Fibroblast of pulmonary artery (primary cell): Measurements from ENCODE around the gene AMPD2.
A peak's percentile ranks its signal among the peaks of the same experiment; 100 is the strongest.

Experiments
- DNase-seq: peaks from one replicate; pipeline ENCODE4 v3.0.0-alpha.2; 2010; ENCODE audit warnings: low read depth
- H3K4me3 ChIP-seq: replicated peaks from 2 replicates; pipeline ENCODE4 v1.5.1; 2011; ENCODE audit warnings: low read depth, mild to moderate bottlenecking, control low read depth, low read length, moderate library complexity
- TF ChIP-seq, protein P1 (sequence below): IDR thresholded peaks from 2 replicates; pipeline ENCODE4 v1.5.1; 2011; ENCODE audit warnings: mild to moderate bottlenecking, control low read depth, low read length, inconsistent platforms; ENCODE audit errors: missing control alignments

AMPD2 gene

DNA sequence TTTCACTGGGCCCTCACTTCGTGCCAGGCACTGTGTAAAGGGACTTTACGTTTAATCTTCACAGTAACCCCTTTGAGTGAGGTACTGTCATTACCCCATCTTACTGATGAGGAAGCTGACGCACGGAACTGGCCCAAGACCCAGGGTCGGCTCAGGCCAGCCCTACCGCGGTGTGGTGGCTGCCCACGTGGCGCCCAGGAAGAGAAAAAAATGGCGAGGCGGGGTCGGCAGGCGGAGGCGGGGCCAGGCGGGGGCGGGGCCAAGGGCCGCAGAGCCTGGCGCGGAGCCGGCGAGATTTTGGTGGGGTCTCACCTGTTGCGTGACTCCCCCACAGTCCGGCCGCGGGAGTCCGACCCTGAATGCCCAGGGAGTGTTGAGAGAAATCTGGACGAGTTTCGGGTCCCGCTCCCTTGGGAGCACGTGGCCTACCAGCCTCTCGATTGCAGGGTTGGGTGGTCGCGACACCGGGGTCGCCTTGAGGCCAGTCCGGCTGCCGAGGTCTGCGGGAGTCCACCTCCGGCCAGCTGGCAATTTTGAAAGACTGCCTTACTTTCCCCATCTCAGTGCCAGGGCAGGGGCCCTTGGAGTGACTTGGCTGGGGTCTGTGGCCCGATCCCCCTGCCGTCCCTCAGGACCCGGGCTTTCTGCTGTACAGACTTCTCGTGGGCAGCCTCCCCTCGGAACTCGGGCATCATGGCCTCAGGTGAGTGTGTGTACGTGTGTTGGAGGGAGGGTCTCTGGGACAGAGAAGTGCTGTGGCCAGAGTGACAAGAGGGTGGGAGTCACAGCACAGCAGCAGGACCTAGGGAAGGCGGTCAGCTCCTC lies at the start of gene AMPD2, which contains the start of gene GNAT2:
AMPD2 (plus strand) TSS at position 262 of the 825 bp plus-strand sequence. CDS start 1,339 bp downstream, outside the sequence.
GNAT2 (minus strand) TSS at position 41 of the 825 bp plus-strand sequence. CDS start 6,746 bp downstream, outside the sequence.
- DNase-seq, result peak; percentile 89
- TF ChIP-seq, protein P1, sequence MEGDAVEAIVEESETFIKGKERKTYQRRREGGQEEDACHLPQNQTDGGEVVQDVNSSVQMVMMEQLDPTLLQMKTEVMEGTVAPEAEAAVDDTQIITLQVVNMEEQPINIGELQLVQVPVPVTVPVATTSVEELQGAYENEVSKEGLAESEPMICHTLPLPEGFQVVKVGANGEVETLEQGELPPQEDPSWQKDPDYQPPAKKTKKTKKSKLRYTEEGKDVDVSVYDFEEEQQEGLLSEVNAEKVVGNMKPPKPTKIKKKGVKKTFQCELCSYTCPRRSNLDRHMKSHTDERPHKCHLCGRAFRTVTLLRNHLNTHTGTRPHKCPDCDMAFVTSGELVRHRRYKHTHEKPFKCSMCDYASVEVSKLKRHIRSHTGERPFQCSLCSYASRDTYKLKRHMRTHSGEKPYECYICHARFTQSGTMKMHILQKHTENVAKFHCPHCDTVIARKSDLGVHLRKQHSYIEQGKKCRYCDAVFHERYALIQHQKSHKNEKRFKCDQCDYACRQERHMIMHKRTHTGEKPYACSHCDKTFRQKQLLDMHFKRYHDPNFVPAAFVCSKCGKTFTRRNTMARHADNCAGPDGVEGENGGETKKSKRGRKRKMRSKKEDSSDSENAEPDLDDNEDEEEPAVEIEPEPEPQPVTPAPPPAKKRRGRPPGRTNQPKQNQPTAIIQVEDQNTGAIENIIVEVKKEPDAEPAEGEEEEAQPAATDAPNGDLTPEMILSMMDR, result no peak
- peak within 1 kb of the TSS; percentile 99 for H3K4me3 ChIP-seq

DNA sequence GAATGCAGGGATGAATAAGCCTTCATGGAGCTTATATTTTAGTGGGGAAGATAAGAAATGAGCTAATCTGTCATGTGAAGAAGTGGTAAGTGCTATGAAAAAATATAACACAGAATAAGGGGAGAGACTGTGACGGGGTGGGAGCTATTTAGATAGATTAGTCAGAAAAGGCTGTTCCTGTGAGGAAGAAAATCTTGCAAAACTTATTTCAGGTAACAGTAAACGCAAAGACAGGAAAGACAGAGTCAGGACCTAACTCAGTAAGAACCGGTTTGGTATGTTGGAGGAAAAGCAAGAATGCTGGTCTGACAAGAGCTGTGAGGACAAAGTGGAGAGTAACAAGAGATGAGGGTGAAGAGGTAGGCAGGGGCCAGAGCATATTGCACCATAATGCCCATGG lies 49.2 kb upstream of the AMPD2 start:
- TF ChIP-seq, protein P1, result no peak
- H3K4me3 ChIP-seq, result no peak overlapping the region

DNA sequence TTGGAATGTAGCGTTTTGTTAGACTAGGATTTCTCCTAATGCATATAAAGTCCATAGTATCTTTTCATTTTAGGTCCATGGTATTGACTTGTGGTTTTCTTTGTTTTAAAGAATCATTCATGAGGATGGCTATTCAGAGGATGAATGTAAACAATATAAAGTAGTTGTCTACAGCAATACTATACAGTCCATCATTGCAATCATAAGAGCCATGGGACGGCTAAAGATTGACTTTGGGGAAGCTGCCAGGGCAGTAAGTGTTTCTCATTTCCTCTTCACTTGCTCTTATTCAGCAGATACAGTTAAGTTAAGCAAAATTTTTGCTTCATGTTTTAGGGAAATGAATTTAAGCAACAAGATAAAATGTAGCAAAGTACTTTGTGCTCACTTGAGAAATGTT lies 45.9 kb upstream of the AMPD2 start:
- no peak for DNase-seq
- TF ChIP-seq, protein P1, result no peak

More for the DNA sequence above, 49.2 kb upstream of the AMPD2 start:
- DNase-seq, result peak; percentile 67

DNA sequence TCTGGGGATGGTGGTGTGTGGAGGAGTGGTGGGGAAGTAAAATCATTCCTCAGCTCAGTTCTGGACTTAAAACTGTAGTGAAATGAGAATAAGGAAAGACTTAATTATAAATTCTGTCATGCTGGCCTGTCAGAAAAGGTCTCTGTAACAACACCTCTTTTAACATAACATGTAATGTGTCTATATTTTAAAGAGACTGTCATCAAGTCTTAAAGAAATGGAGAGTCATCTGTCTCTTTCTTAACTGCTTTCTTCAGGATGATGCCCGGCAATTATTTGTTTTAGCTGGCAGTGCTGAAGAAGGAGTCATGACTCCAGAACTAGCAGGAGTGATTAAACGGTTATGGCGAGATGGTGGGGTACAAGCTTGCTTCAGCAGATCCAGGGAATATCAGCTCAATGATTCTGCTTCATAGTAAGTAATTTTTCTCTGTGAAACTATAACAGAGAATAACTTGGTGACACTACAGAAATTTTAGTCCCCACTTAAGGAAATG lies 40.6 kb upstream of the AMPD2 start:
- TF ChIP-seq, protein P1, result no peak
- no peak overlapping the region for H3K4me3 ChIP-seq
- DNase-seq, result no peak

More for the DNA sequence above, 45.9 kb upstream of the AMPD2 start:
- H3K4me3 ChIP-seq, result no peak overlapping the region

DNA sequence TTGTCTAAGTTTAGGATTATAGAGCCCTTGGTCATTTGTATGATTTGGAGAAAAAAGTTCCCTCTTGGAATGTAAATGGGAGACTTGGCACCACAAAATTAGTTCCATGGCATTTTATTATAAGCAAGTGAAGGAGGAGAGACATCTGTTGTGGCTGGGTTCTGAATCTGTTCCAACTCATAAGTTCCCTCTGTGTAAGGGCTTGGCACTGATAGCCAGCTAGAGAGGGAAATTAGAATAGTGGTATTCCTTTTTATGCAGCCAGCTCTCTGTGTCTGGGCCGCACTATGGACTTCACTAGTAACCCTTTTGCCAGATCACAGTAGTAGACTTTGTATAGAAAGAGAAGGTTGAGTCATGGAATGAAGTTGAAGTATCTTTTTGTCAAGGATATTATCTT lies 40.1 kb upstream of the AMPD2 start:
- TF ChIP-seq, protein P1, result no peak
- H3K4me3 ChIP-seq, result no peak overlapping the region
- no peak for DNase-seq

DNA sequence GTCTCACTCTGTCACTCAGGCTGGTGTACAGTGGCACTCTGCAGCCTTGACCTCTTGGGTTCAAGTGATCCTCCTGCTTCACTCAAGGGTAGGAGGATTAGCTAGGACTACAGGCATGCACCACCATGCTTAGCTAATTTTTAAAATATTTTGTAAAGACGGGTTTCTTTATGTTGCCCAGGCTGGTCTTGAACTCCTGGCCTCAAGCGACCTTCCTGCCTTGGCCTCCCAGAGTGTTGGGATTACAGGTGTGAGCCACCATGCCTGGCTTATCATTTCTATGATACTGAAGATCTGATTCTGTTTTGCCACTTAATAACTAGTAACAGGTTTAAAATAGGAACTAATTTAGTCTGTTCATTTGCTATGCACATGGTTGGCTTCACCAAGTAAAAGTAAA lies 37.6 kb upstream of the AMPD2 start:
- H3K4me3 ChIP-seq, result no peak overlapping the region
- no peak for DNase-seq
- TF ChIP-seq, protein P1, result no peak
